ENCODE results near the gene SORBS1. TPM values are rescaled to one million over a fixed set of nuclear protein-coding genes. Genes with fewer than 3 reads are reported as not detected.
A peak's percentile ranks its signal among the peaks of the same experiment; 100 is the strongest.

The SORBS1 gene
- total and polyA plus RNA-seq, 5 donors = 225 to 511 (median 428) TPM

- peak overlapping the region; percentile 88 for H3K27ac ChIP-seq (ENCODE audit: low read length)
- WGBS = 47% methylated on average over 7 of the region's 7 CpGs
- no peaks in the 10 kb centered on the region for H3K9me3 ChIP-seq (ENCODE audit: control insufficient read depth, low read length)
- H3K27me3 ChIP-seq (ENCODE audit: control insufficient read depth, insufficient read depth) = no peaks in the 10 kb centered on the region
- H3K4me3 ChIP-seq (ENCODE audit: low read length) = no peak overlapping the region
- ATAC-seq (peak; percentile 51 to 59), DNase-seq (peak; percentile 40 to 67 (median 60))
- intact Hi-C loops (cut with DNase I) = no loop called here
- peaks cover 22% of the 10 kb centered on the region for H3K4me1 ChIP-seq (ENCODE audit: control insufficient read depth, insufficient read depth, low read length)
These were observed 115.2 kb downstream of the SORBS1 start for GRCh38 chr10:95445837-95446486.

DNA sequence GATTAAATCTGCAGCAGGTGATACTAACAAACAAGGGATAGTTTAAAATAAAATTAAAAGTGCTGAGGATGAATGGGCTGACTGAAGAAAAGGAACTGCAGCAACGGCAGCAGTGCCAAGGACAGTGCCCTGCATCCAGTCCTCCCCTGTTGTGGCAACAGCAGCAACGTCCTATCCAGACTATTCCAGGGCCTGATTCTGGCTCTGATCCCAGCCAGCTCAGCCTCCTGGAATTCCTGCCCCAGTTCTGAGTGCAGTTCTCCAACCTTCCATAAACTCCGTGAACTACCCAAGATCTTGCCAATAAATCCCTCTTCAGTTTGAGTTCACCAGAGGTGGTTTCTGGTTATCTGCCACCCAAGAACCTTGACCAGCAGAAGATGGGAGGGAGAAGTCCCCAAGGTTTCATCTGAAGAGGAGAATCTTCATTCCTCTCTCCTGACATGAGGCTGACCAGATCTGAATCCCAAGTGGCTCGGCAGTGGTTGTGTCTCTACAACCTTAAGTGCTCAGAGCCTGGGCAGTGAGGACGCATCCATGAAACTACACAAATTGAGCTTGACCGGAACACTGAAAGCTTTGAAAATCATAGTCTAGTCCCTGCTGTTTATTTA is 115.8 kb downstream of the SORBS1 start:
- Histone ChIP-seq H3K4me1 (ENCODE audit: control insufficient read depth, insufficient read depth, low read length) (peaks cover 23% of the 10 kb centered on the region), H3K9me3 (ENCODE audit: control insufficient read depth, low read length) (no peaks in the 10 kb centered on the region), H3K4me3 (ENCODE audit: low read length) (no peak overlapping the region), H3K27me3 (ENCODE audit: control insufficient read depth, insufficient read depth) (no peaks in the 10 kb centered on the region), H3K27ac (ENCODE audit: low read length) (peak overlapping the region; percentile 88)
- intact Hi-C loops (cut with DNase I) = no loop called here
- DNase-seq = peak; percentile 84 to 89 (median 87)
- WGBS = 27% methylated on average over 6 of the region's 6 CpGs
- peak; percentile 89 to 91 for ATAC-seq

DNA sequence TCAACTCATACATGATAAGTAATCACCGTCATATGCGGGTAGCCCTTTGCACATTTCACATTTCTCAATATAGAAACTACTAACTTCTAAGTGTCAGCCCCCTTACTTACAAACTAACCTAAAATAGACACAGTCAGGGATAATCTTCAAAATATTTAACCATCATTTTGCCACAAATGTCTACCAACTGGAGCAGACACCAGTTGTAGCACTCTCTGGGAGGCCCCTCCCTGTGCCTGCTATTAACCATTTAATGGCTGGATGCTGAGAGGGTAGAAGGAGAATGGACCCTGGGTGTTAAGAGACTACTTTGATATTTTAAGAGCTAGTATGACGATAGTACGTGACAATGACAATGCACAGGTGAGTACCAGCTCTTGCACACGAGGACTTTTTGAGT is 116.4 kb downstream of the SORBS1 start:
- Histone ChIP-seq H3K9me3 (ENCODE audit: control insufficient read depth, low read length) (no peaks in the 10 kb centered on the region), H3K27me3 (ENCODE audit: control insufficient read depth, insufficient read depth) (no peaks in the 10 kb centered on the region), H3K4me1 (ENCODE audit: control insufficient read depth, insufficient read depth, low read length) (peaks cover 23% of the 10 kb centered on the region), H3K4me3 (ENCODE audit: low read length) (no peak overlapping the region), H3K27ac (ENCODE audit: low read length) (peak overlapping the region; percentile 88)
- DNase-seq (no peak), ATAC-seq (no peak)
- intact Hi-C loops (cut with DNase I) = no loop called here
- 49% methylated on average over 5 of the region's 5 CpGs for WGBS

GRCh38 chr10:95443636-95444035 is 117.5 kb downstream of the SORBS1 start:
- ATAC-seq (no peak), DNase-seq (no peak)
- WGBS = 40% methylated on average over 1 of the region's 1 CpG
- Histone ChIP-seq H3K4me3 (ENCODE audit: low read length) (no peak overlapping the region), H3K4me1 (ENCODE audit: control insufficient read depth, insufficient read depth, low read length) (peaks cover 21% of the 10 kb centered on the region), H3K27ac (ENCODE audit: low read length) (no peak overlapping the region), H3K9me3 (ENCODE audit: control insufficient read depth, low read length) (no peaks in the 10 kb centered on the region), H3K27me3 (ENCODE audit: control insufficient read depth, insufficient read depth) (no peaks in the 10 kb centered on the region)
- intact Hi-C loops (cut with DNase I) = no loop called here

DNA sequence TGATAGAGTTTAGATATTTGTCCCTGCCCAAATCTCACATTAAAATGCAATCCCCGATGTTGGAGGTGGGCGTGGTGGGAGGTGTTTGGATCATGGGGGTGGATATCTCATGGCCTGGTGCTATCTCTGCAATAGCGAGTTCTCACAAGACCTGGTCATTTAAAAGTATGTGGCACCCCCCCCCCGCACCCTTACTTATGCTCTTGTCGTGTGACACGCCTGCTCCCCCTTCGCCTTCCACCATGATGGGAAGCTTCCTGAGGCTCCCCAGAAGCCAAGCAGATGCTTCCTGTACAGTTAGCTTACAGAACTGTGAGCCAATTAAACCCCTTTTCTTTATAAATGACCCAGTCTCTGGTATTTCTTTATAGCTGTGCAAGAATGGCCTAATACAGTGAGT is 118.8 kb downstream of the SORBS1 start:
- Histone ChIP-seq H3K9me3 (ENCODE audit: control insufficient read depth, low read length) (no peaks in the 10 kb centered on the region), H3K27ac (ENCODE audit: low read length) (peak overlapping the region; percentile 32), H3K4me3 (ENCODE audit: low read length) (no peak overlapping the region), H3K27me3 (ENCODE audit: control insufficient read depth, insufficient read depth) (no peaks in the 10 kb centered on the region), H3K4me1 (ENCODE audit: control insufficient read depth, insufficient read depth, low read length) (peaks cover 24% of the 10 kb centered on the region)
- WGBS = 83% methylated on average over 6 of the region's 7 CpGs
- intact Hi-C loops (cut with DNase I) = no loop called here
- no peak for ATAC-seq
- DNase-seq = no peak

DNA sequence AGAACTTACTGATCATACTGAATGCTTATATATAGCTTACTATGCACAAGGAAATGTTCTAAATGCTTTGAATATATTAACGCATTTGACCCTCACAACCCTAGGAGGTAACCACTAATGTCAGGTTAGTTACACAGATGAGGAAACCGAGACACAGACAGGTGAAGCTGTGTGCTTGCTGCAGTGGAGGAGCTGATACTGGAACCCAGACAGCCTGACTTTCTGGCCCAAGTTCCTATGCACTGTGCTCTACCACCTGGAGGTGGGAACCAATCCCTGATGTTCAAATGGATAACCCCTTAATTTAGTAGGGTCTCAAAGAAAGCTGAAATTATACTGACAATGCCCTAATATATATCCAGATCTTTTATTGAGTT is 119.6 kb downstream of the SORBS1 start:
- H3K9me3 ChIP-seq (ENCODE audit: control insufficient read depth, low read length) = no peaks in the 10 kb centered on the region
- H3K27ac ChIP-seq (ENCODE audit: low read length) = peak overlapping the region; percentile 42
- ATAC-seq = no peak
- no peaks in the 10 kb centered on the region for H3K27me3 ChIP-seq (ENCODE audit: control insufficient read depth, insufficient read depth)
- H3K4me3 ChIP-seq (ENCODE audit: low read length) = no peak overlapping the region
- DNase-seq = no peak
- peaks cover 27% of the 10 kb centered on the region for H3K4me1 ChIP-seq (ENCODE audit: control insufficient read depth, insufficient read depth, low read length)
- intact Hi-C loops (cut with DNase I) = no loop called here
- WGBS = 98% methylated on average over 2 of the region's 2 CpGs

DNA sequence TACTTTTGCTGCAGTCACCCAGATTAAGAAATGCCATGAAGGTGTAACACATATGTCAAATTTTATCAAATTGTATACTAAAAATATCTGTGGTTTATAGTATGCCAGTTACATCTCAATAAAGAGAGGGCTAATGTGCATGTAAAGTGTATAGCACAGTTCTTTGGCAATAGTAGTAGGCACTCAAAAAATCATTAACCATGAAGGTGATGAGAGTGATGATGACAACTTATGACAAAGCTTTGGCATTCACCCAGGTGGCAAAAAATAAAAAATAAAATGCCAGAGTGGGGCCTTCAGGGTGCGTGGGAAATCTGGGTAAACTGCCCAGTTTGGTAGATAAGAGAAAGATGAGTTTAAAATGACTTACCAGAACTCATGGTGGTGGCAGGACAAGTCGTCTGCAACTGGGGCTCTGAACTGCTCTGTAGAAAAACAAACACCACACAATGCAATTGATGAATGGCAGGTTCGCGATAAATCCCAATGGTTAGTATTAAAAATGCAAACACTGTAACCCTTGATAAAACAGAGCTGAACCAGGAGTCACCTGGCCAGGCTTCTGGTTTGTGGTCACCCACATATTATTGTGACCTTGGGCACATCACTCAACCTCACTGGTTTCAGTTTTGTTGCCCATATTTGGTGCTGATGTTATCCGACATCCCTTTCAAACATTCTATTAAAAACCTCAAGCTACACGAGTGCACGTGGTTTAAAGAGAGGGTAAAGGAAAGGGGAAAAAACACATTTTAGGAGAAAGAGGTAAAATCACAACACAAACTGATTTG is 120.2 kb downstream of the SORBS1 start:
- H3K4me1 ChIP-seq (ENCODE audit: control insufficient read depth, insufficient read depth, low read length) = peaks cover 25% of the 10 kb centered on the region
- peak overlapping the region; percentile 61 for H3K27ac ChIP-seq (ENCODE audit: low read length)
- intact Hi-C loops (cut with DNase I) = no loop called here
- no peaks in the 10 kb centered on the region for H3K27me3 ChIP-seq (ENCODE audit: control insufficient read depth, insufficient read depth)
- DNase-seq (no peak), ATAC-seq (no peak)
- H3K4me3 ChIP-seq (ENCODE audit: low read length) = no peak overlapping the region
- no peaks in the 10 kb centered on the region for H3K9me3 ChIP-seq (ENCODE audit: control insufficient read depth, low read length)
- WGBS = 67% methylated on average over 7 of the region's 7 CpGs

GRCh38 chr10:95440038-95440725 is 121.0 kb downstream of the SORBS1 start:
- H3K27ac ChIP-seq (ENCODE audit: low read length) = no peak overlapping the region
- ATAC-seq = no peak
- 72% methylated on average over 6 of the region's 6 CpGs for whole genome bisulfite sequencing

GRCh38 chr10:95438781-95439180 is 122.4 kb downstream of the SORBS1 start:
- no peaks in the 10 kb centered on the region for H3K9me3 ChIP-seq (ENCODE audit: control insufficient read depth, low read length)
- no peak overlapping the region for H3K27ac ChIP-seq (ENCODE audit: low read length)
- intact Hi-C loops (cut with DNase I) = loop anchor here in 3 of 4 donors (5.0 to 10.0 kb wide), 2 partner anchors 119 to 126 kb away; partner anchors contain the start of gene SORBS1 (in 2 of the 3)
- whole genome bisulfite sequencing = 97% methylated on average over 2 of the region's 2 CpGs
- peaks cover 29% of the 10 kb centered on the region for H3K4me1 ChIP-seq (ENCODE audit: control insufficient read depth, insufficient read depth, low read length)
- no peak overlapping the region for H3K4me3 ChIP-seq (ENCODE audit: low read length)
- no peaks in the 10 kb centered on the region for H3K27me3 ChIP-seq (ENCODE audit: control insufficient read depth, insufficient read depth)
- DNase-seq = no peak
- ATAC-seq = no peak

More at GRCh38 chr10:95440038-95440725, 121.0 kb downstream of the SORBS1 start:
- no peaks in the 10 kb centered on the region for H3K9me3 ChIP-seq (ENCODE audit: control insufficient read depth, low read length)
- intact Hi-C loops (cut with DNase I) = no loop called here
- no peak for DNase-seq
- H3K4me3 ChIP-seq (ENCODE audit: low read length) = no peak overlapping the region
- no peaks in the 10 kb centered on the region for H3K27me3 ChIP-seq (ENCODE audit: control insufficient read depth, insufficient read depth)
- H3K4me1 ChIP-seq (ENCODE audit: control insufficient read depth, insufficient read depth, low read length) = peaks cover 24% of the 10 kb centered on the region

GRCh38 chr10:95437669-95438068 is 123.5 kb downstream of the SORBS1 start:
- peaks cover 35% of the 10 kb centered on the region for H3K4me1 ChIP-seq (ENCODE audit: control insufficient read depth, insufficient read depth, low read length)
- DNase-seq (peak; percentile 52 to 85 (median 83)), ATAC-seq (peak; percentile 56 to 59)
- 23% methylated on average over 7 of the region's 7 CpGs for WGBS
- intact Hi-C loops (cut with DNase I) = loop anchor here in 3 of 4 donors (5.0 to 10.0 kb wide), 2 partner anchors 120 to 127 kb away; partner anchors contain the start of gene SORBS1 (in 2 of the 3)
- no peak overlapping the region for H3K4me3 ChIP-seq (ENCODE audit: low read length)
- peak overlapping the region; percentile 63 for H3K27ac ChIP-seq (ENCODE audit: low read length)
- no peaks in the 10 kb centered on the region for H3K9me3 ChIP-seq (ENCODE audit: control insufficient read depth, low read length)
- H3K27me3 ChIP-seq (ENCODE audit: control insufficient read depth, insufficient read depth) = no peaks in the 10 kb centered on the region
